T-helper 22 cell (primary cell): ENCODE data around the gene ROR1.

Experiments
- DNase-seq: peaks from one replicate; pipeline ENCODE4 v3.0.0-alpha.2; 2020; ENCODE audit warnings: low read depth

The ROR1 gene

DNA sequence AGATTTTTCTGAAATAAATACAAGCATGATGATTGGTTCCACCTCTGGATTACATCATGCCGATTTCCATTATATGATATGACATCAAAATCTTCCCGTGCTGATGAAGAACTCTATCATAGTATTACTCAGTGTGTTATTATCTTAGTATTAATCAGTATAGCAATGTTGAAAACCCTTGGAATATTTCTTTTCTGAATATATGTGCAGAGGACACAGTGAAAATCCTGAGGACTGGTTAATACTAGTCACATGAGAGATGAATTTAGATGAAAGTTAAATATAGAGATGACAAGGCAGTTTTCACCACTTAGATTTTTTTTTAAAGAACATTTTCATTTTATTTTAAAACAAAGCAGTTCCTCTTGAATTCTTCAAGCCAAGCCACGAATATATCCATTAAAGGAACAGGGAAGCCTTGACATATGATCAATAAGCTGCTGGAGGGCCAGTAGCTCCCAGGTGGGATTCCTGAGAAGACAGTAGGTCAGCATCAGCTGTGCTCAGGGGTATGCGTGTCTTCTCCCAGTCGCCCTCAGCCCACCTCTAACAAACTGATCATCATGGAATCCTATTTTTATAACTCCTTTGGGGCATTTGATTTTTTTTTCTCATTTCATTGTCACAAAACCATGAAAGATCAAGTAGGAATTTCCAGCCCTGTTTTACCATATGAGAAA is 373.4 kb downstream of the ROR1 start:
- DNase-seq = no peak

DNA sequence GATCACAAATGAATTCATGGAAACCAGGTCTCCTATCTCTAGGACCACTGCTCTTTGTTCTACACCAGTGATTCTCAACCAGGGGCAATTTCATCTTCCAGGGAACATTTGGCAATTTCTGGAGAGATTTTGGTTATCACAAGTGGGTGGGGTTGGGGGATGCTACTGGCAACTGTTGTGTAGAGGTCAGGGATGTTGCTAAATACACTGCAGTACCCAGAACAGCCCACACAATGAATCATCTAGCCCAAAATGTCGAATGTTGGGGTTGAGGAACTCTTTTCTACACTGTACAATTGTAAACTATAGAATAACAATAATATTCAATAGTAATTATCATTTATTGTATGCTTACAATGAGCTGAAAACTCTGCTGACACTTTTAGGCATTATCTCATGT is 373.9 kb downstream of the ROR1 start:
- no peak for DNase-seq

DNA sequence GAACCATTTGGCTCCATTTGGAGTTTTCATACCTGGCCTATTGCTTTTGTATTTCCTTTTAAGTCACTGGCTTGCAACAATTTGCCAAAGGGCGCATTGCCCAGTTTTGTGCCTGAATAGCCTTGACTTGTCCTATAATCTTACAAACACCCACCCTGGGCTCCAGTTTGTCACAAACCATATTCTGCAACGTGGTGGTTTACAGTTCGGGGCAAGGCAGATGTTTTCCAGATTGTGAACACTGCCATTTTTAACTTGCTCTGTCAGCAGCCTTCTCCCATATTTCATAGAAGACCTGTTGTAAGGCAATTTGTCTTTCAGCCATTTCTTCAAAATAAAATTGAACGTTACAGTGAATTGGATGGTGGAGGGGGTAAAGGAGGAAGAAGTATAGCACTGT is 376.4 kb downstream of the ROR1 start:
- no peak for DNase-seq

DNA sequence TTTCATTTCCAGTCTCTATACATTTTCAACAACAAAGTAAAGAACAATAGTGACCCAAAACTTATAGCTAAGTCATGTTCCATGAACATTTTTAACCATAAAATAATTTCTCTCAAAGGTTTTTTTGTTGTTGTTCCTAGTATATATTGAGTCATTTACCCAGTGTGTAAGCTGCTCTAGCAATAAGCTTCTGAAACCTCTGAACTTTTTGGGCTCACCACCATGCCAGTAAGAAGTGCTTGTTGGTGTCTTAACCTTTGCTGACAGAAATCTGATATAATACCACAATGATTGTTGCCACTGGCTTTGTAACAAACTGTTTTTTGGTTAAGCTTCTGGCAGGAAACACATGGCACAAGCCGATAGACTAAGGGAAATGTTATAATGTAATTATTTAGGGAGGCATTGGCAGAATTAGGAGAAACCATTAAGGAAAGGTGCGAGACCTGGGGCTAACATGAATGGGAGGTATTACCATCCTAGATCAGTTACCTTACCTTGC is 377.0 kb downstream of the ROR1 start:
- DNase-seq = no peak

DNA sequence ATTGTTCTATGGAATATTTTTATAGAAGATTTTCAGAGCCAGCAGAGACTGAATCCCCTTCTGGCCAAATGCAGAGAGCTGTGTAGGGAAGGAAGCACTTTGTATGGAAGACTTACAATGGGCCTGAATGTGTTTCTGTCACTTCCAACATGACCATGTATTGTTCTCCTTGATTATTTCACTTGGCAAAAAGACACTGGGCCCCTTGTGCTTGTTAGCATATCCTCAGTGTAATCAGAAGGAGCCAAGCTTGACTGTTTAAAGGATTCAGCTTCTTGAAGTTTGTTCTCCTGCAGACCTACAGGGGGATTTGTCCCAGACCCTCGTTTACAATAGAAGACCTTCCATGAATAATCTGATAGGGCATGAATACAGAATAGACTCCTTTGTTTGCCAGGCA is 381.5 kb downstream of the ROR1 start:
- no peak for DNase-seq

DNA sequence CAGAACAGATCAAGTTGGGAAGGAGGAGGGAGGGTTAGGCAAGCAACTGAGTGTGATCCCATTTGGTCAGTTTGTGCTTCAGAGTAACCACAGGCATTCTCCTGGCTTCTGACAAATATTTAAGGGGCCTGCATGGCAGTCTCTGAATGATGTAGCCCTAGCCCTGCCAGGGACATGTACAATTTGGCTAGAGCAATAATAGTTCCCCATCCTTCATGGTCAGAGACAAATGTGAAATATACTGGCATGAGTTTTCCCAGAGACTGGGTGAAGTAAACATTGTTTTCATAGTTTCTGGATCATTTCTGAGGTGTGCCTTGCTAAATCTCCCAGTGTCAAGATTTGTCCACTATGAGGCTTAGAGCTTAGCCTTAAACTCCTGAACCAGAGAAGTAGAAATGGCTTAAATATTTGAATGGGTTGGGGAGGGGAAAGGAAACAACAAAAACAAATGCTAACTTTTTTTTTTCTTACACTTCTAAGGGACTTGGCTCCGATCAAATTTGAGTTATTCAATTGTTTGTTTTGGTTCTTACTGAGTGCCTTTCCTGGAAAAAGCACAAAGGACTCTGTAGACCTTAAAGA is 387.6 kb downstream of the ROR1 start:
- DNase-seq = no peak

DNA sequence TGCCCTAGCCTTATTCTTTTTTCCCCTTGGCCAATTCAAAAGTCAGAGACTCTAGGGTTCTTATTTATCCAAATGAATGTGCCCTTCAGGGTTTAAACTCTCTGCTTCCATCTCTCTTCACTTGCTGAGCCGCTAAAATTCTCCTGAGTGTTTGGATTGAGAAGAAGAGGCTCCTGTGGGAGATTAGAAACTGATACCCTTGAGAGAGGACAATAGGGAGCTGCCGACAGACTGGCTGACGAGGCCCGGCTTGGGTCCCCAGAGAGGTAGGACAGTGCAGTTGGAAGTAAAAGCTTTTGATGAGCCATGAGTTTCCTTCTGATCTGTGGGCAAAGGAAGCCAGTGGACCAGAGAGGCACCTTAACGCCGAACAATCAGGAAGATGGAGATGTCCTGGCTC is 388.3 kb downstream of the ROR1 start:
- no peak for DNase-seq

DNA sequence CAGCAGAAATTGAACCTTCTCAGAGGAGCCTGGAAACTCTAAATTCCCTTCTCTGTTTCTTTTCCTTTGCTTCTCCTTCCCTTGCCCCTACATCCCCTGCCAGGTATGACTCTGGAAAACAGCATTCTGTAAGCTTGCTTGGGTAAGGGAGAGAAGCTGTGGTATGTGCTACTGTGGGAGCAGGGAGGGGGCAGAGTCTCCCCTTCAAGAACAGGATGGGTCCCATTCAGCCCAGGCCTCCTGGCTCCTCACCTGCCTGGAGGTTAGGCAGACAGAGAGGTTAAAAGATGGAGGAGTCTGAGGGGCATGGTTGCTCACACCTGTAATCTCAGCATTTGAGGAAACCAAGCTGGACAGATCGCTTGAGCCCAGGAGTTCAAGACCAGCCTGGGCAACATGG is 389.0 kb downstream of the ROR1 start:
- no peak for DNase-seq

DNA sequence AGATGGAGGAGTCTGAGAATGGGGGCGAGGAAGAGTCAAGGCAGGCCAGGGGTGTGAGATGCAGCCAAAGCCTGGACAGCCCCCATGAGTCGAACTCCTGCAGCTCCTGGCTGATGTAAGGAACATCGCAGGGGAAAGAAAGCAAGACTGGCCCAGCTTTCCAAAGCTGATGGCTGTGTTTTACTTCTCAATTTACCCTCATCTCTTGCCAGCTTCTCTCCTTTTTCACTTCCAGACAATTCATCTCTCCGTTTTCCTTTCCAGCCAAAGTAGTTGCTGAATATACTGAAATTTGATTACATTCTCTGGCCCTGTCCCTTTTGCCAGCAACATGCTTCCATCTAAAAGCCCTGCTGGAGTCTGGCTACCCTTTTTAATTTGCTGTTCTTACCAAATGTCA is 389.6 kb downstream of the ROR1 start:
- DNase-seq = no peak

DNA sequence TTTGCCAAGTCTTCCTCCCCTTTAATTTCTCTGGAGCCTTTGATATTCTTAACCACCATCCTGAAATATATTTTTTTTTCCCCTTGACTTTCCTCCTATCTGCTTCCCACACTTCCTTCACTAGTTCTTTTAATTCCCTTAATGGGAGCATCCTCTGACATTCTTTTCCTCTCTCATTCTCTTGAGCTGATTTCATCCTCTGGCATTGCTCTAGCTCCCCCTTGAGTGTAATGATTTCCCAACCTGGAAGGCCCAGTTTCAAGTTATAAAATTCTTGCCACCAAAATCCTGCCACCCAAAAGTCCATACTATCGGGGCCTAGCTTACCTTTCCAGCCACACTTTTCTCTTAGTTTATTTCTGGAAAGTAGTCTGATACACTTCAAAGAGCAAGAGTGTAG is 390.2 kb downstream of the ROR1 start:
- no peak for DNase-seq

DNA sequence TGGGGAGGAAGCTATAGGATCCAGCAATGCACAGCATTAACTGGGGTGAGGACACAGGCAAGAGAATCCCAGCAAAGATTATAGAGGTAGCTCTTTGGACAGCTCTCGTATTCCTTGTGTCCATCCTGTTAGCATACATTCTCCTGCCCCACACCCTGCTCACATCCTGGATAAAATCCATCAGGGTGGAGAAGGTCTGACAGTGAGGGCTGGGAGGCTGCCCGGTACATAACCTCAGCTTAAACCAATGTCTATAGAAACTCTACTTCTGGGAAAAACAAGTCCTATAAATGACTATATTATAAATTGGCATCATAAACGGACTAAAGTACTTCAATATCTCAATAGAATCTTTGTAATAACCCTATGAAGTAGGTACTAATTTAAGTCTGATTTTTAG is 392.8 kb downstream of the ROR1 start:
- DNase-seq = no peak

DNA sequence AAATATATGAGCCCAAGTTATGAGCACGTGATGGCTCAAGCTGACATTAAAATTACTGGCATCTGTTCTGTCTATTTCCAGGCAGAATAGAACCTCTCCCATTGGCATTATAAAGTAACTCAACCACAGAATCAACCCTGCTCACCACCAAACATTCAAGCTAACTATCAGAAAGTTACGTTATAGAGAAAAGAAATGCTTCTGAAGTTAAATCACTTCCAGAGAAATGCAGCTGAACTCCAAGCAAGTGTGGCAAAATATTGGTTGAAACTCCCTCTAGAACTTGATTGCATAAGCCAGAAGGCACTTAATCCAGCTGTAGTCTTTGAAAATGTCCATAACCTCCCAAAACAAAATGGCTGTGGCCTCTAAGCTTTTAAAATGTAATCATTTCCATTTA is 393.4 kb downstream of the ROR1 start:
- DNase-seq = no peak

DNA sequence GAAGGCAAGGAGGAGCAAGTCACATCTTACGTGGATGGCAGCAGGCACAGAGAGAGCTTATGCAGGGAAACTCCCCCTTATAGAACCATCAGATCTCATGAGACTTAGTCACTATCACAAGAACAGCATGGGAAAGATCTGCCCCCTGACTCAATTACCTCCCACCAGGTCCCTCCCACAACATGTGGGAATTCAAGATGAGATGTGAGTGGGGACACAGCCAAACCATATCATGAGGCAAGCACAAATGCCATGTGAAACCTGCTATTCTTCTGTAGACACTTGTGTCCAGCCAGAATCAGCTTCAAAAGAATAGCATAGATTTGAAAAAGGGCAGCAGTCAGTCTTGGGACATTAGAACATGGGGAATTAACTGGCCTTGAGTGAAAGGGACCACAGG is 397.4 kb downstream of the ROR1 start:
- no peak for DNase-seq

DNA sequence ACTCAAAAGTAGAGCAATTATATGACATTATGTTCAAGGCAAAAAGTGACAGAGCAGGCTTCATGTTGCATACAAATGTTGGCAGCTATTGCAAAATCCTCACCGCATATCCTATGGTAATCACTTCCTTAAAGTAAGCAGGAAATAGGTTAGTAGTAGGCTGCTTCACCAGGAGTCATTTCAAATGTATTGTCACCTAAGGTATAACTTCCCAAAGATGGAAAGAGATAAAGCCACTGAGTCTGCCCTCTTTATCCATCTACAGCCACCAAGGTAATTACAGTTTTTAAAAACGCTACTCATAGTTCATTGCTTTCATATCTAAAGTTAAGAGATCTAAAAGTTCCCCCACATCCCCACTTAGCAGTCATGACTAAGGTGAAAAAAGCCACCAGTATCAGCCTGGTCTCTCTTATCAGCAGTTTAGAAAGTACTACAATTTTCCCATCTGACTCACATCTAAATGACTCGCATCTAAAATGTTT is 398.0 kb downstream of the ROR1 start:
- no peak for DNase-seq

DNA sequence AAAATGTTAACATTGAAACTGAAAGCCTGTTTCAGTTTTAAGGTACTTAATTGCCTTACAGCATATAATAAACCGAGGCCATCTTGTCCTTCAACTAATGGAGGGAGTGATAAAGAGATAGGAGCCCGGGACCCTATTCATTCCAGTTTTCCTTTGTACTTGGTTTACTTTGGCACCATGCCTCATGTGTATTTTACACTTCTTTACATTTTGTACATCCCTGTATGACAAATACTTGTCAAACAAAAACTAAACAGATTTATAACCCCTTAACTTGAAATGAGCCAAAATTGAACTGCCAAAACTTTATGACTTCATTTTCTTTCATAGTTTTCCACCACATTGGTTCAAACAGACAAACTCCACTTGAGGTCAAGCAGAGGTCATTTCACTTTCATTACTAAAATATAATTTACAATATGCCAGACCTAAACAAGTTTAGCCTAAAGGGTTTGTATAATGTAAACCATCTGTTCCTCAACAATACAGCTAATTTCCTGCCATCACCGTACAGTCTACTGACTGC is 398.7 kb downstream of the ROR1 start:
- DNase-seq = no peak

DNA sequence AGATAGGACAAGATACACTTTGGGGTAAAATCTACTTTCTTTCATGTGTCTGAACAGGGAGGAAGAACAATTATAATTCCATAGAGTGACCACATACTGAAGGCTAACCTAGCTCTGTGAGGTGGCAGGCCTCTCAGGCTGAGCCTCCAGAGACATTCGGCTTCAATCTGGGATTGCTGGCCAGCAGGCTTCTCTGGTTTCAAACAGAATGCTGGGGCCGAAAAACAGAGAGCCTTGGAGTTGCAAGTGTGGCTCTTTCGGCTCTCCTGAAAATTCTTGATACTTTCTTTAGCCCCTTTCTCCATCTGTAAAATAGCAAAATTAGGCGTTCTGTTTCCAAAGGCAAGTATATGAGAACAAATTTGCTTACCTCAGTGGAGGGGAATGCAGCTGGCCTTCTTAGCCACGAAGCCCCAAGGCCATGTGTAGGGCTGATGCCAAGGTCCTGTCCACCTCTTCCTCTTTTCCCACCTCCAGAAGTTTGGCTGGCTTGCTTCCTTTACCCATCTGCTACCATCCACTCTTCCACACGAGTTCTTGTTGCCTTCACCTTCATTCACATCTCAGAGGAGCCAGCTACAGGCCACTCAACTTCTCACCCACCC is 399.6 kb downstream of the ROR1 start:
- no peak for DNase-seq

DNA sequence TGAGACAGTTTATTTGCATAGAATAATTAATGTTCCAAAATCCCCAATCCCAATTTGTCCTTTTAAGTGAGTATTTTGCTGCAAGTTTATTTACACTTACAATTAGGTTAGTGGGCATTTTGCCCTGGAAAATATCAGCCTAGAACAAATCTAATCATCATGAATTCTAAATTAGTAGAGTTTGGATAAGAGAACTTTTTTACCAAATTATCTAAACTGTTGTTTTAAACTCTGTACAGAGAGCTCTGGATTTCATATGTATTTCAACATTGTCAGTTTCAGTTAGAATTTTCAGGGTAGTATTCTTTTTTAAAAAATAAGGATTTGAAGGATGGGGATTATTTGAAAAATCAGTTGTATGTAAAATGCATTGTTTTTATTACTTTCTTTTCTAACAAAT is 401.8 kb downstream of the ROR1 start:
- DNase-seq = no peak

DNA sequence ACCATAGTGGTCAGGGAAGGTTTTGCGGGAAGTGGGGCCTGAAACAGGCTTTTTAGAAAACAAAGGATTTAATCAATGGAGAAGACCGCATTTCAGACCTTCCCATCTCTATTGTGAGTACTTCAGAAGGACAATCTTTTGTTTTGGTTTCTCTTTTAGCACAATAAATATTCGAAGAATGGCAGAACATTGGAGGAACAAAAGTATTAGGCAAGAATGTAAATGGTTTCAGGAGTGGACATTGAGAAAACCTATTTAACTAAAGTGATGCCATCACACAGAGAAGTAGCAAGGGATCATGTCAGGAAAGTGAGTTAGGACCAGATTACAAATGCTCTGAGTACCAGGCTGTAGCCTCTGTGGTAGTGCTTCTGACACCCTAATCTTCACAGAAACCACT is 402.8 kb downstream of the ROR1 start:
- DNase-seq = no peak

DNA sequence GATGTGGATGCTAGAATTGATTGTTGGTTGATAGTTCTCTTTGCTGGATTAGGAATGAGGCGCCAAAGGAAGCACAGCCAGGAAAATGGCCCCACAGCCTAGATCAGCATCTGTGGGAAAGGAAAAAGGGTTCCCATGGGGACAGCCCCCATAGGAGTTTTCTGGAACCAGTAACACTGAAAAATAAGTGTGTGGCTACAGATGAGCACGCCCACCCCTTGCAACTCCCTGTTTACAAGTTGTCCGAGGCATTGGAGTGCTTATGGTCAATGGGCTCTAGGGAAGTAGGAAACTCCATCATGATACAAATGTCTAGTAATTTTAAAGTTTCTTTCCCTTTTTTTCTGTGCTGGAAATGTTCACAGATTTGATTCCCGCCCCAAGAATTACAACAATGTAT is 405.8 kb downstream of the ROR1 start:
- DNase-seq = no peak

DNA sequence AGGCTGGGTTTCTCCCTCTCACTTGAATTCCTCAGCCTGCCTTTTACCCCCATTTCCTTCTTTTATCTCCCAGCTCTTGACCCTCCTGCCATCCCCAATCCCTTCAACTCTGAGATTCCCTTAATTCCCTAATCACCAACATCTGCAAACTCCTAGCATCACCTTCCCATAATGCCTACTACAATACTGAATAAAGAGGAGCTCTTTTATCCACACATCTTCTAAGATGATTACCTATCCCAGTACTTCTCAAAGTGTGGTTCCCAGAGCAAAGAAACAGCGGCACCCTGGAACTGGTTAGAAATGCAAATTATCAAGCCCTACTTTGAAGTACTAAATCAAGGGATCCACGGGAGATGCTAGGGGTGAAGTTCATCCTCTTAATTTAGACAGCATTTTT is 408.4 kb downstream of the ROR1 start:
- no peak for DNase-seq

DNA sequence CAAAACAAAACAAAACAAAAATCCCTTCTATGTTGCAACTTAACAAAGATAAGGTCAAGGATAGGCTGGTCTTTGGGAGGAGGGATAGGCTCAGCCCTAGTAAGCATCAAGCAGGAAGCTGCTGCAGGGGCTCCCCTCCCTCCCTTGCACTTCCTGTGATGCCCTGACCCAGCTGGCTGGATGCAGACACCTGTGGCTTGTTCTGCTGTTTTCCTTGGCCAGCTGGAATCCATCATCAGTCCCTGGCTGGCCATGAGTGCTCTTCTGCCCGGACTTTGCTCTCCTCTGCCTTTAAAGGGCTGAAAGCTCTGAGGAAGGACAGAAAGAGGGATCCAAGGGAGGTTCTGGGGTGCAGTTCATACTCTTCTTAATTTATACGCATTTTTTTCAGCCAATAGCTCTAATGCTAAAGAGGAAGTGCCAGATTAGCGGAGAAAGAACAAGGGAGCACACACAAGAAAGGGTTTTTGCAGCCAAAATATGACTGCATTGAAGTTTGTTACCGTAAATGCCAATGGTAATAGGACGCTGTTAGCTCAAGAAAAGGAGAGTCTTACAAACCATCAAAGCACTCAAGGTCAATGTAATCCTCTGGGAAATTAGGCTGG is 409.7 kb downstream of the ROR1 start:
- DNase-seq = no peak

DNA sequence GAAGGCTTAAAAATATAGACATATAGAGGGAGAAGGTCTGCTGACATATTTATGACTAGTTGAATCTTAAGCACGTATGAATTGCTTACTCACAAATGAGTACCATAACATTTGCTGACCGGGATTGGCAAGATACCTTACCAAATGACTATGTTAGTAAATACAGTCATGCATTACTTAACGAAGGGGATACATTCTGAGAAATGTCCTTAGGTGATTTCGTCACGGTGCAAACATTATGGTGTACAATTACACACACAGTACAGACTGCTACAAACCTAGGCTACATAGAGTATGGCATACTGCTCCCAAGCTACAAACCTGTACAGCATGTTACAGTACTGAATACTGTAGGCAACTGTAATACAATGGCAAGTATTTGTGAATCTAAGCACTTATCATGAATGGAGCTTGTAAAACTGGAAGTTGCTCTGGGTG is 410.2 kb downstream of the ROR1 start:
- DNase-seq = no peak
